ENCODE measurements around the gene TYW3.

DNA sequence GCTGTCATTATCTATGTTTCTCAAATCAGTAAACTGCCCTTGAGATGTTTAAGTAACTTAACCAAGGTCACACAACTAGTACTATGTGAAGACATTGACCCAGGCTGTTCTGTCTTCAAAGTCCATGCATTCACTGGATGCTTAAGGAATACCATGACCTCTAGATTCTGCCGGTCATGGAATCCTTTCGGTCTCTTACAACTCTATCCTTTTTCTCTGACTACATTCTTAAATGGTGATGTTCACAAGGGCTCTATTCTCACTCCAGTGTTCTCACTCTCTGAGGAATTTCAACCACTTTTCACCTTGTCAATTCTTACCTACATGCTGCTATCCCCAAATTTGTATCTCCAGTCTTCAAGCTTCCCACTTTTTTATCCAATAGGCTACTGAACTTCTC is 15.3 kb upstream of the TYW3 start:
- TF ChIP-seq, protein P1, sequence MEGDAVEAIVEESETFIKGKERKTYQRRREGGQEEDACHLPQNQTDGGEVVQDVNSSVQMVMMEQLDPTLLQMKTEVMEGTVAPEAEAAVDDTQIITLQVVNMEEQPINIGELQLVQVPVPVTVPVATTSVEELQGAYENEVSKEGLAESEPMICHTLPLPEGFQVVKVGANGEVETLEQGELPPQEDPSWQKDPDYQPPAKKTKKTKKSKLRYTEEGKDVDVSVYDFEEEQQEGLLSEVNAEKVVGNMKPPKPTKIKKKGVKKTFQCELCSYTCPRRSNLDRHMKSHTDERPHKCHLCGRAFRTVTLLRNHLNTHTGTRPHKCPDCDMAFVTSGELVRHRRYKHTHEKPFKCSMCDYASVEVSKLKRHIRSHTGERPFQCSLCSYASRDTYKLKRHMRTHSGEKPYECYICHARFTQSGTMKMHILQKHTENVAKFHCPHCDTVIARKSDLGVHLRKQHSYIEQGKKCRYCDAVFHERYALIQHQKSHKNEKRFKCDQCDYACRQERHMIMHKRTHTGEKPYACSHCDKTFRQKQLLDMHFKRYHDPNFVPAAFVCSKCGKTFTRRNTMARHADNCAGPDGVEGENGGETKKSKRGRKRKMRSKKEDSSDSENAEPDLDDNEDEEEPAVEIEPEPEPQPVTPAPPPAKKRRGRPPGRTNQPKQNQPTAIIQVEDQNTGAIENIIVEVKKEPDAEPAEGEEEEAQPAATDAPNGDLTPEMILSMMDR (IDR thresholded peaks at IDR 0.05), result no peak
- no peak for TF ChIP-seq POLR2A (IDR thresholded peaks at IDR 0.05)
